AG10803 (cell line): ENCODE measurements around the gene PEF1.

Experiments used
- DNase-seq: peaks from one replicate; pipeline ENCODE4 v3.0.0; 2010; ENCODE audit warnings: low read depth
- H3K4me3 ChIP-seq: 2 replicates; pipeline ENCODE4 v1.5.1; 2011; ENCODE audit warnings: mild to moderate bottlenecking, low read length, control low read depth
- TF ChIP-seq, protein P1 (sequence below): conservative IDR thresholded peaks from 2 replicates; pipeline ENCODE4 v1.5.1; 2011; ENCODE audit warnings: mild to moderate bottlenecking, low read length, control low read depth, inconsistent platforms

The PEF1 gene

GRCh38 chr1:31637915-31638673 is 6.6 kb downstream of the PEF1 start:
- DNase-seq: no peak
- H3K4me3 ChIP-seq: no peak overlapping the region
- TF ChIP-seq, protein P1, sequence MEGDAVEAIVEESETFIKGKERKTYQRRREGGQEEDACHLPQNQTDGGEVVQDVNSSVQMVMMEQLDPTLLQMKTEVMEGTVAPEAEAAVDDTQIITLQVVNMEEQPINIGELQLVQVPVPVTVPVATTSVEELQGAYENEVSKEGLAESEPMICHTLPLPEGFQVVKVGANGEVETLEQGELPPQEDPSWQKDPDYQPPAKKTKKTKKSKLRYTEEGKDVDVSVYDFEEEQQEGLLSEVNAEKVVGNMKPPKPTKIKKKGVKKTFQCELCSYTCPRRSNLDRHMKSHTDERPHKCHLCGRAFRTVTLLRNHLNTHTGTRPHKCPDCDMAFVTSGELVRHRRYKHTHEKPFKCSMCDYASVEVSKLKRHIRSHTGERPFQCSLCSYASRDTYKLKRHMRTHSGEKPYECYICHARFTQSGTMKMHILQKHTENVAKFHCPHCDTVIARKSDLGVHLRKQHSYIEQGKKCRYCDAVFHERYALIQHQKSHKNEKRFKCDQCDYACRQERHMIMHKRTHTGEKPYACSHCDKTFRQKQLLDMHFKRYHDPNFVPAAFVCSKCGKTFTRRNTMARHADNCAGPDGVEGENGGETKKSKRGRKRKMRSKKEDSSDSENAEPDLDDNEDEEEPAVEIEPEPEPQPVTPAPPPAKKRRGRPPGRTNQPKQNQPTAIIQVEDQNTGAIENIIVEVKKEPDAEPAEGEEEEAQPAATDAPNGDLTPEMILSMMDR: no peak

GRCh38 chr1:31633117-31633516 is 11.6 kb downstream of the PEF1 start:
- no peak overlapping the region for H3K4me3 ChIP-seq
- TF ChIP-seq, protein P1: peak; percentile 59
- no peak for DNase-seq

GRCh38 chr1:31632649-31633048 is 12.0 kb downstream of the PEF1 start:
- no peak overlapping the region for H3K4me3 ChIP-seq
- TF ChIP-seq, protein P1: no peak
- DNase-seq: no peak

GRCh38 chr1:31628931-31629556 is 15.6 kb downstream of the PEF1 start:
- TF ChIP-seq, protein P1: no peak
- DNase-seq: no peak
- H3K4me3 ChIP-seq: no peak overlapping the region

- DNase-seq: peak; percentile 71
- TF ChIP-seq, protein P1: no peak
- H3K4me3 ChIP-seq: no peak overlapping the region
Observed at GRCh38 chr1:31627930-31628559, 16.6 kb downstream of the PEF1 start.

DNA sequence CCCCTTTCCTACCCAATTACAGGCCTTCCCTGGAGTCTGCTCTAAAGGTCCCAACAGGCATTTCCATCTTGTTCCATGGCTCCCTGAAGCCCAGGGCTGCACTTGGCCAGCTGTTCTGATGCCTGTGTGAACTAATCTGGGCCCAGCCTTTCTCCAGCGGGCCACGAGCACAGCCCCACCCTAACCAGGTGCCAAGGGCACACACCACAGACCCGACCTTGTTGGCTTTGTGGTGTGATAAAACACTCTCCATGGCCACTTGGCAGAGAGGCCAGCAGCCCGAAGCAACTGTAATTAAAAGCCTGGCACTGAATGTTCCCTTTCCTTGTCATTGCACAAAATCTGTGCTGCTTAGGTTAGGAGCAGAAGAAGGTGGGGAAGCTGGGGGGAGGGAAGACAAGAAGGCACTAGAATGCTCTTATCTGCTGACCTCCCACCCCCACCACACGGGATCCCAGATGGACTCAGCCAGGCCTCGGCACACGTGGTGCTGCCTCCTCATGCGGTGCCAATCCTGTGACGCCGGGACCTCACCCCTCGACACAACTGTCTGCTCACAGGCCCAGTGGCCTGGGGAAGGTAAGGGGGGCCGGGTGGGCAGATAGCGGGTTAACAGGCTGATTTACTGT is 17.3 kb downstream of the PEF1 start:
- DNase-seq: no peak
- TF ChIP-seq, protein P1: no peak
- H3K4me3 ChIP-seq: no peak overlapping the region
